Neural cell (in vitro differentiated cells): ENCODE results near the gene FAN1. TPM values are rescaled to one million over a fixed set of nuclear protein-coding genes. Genes with fewer than 3 reads are reported as not detected.

Source experiments
- H2AFZ ChIP-seq: fragments of 200-600, 300-800 bp; sonication (generic), shearing (Covaris generic); 2 replicates; pipeline ENCODE4 v1.6.0; 2014; ENCODE audit warnings: low read depth, mild to moderate bottlenecking, antibody characterized with exemption, low read length, moderate library complexity
- H3F3A ChIP-seq: fragments of 200-600 bp; shearing (Covaris generic); 2 replicates; pipeline ENCODE4 v1.6.1; 2016; ENCODE audit warnings: mild to moderate bottlenecking, moderate library complexity, mixed read lengths, antibody characterized with exemption, low read length; ENCODE audit not compliant: insufficient read depth, poor library complexity, severe bottlenecking
- H3K27ac ChIP-seq: fragments of 200-600, 300-800 bp; sonication (generic), shearing (Covaris generic); 2 replicates; pipeline ENCODE4 v1.5.1; 2014; ENCODE audit warnings: mild to moderate bottlenecking, low read length, moderate library complexity
- H3K27me3 ChIP-seq: fragments of 300-800, 200-600 bp; sonication (generic), shearing (Covaris generic); 2 replicates; pipeline ENCODE4 v1.6.0; 2014; ENCODE audit warnings: mild to moderate bottlenecking, low read depth, low read length, moderate library complexity; ENCODE audit not compliant: insufficient read depth
- H3K36me3 ChIP-seq: fragments of 300-800, 200-600 bp; sonication (generic), shearing (Covaris generic); 2 replicates; pipeline ENCODE4 v1.5.1; 2014; ENCODE audit warnings: mild to moderate bottlenecking, antibody characterized with exemption, low read length, moderate library complexity; ENCODE audit not compliant: insufficient read depth
- H3K4me2 ChIP-seq: fragments of 300-800, 200-600 bp; sonication (generic), shearing (Covaris generic); 2 replicates; pipeline ENCODE4 v1.6.0; 2014; ENCODE audit warnings: mild to moderate bottlenecking, low read length
- H3K4me3 ChIP-seq: fragments of 300-800, 200-600 bp; sonication (generic), shearing (Covaris generic); 2 replicates; pipeline ENCODE4 v1.5.1; 2014; ENCODE audit warnings: mild to moderate bottlenecking, low read length, moderate library complexity
- H3K79me2 ChIP-seq: fragments of 200-600 bp; shearing (Covaris generic); replicated peaks from 2 replicates; pipeline ENCODE4 v1.6.0; 2014; ENCODE audit warnings: mild to moderate bottlenecking, low read length, moderate library complexity; ENCODE audit not compliant: insufficient read depth
- H3K9ac ChIP-seq: fragments of 300-800, 200-600 bp; sonication (generic), shearing (Covaris generic); 2 replicates; pipeline ENCODE4 v1.6.1; 2016; ENCODE audit warnings: mild to moderate bottlenecking, low read length, mixed read lengths
- H3K9me2 ChIP-seq: fragments of 200-600 bp; shearing (Covaris generic); 2 replicates; pipeline ENCODE4 v1.6.1; 2016; ENCODE audit warnings: mild to moderate bottlenecking, low read length, mixed read lengths; ENCODE audit not compliant: insufficient read depth
- H3K9me3 ChIP-seq: fragments of 200-600, 300-800 bp; sonication (generic), shearing (Covaris generic); 2 replicates; pipeline ENCODE4 v1.6.1; 2016; ENCODE audit warnings: mild to moderate bottlenecking, mixed run types, low read length, moderate library complexity, mixed read lengths
- H4K20me1 ChIP-seq: fragments of 200-600 bp; shearing (Covaris generic); 2 replicates; pipeline ENCODE4 v1.6.1; 2016; ENCODE audit warnings: mild to moderate bottlenecking, mixed run types; ENCODE audit not compliant: insufficient read depth
- EP300 ChIP-seq: fragments of 450-650 bp; conservative IDR thresholded peaks from 2 replicates; pipeline ENCODE4 v1.6.1; 2014; ENCODE audit warnings: antibody characterized with exemption, mild to moderate bottlenecking, moderate library complexity; ENCODE audit not compliant: poor library complexity, severe bottlenecking
- EZH2 ChIP-seq: fragments of 200-600, 300-800 bp; shearing (Covaris generic), sonication (generic); IDR thresholded peaks from 2 replicates; pipeline ENCODE4 v1.6.1; 2014; ENCODE audit warnings: antibody characterized with exemption, low read length, borderline replicate concordance, mild to moderate bottlenecking; ENCODE audit not compliant: insufficient read depth, poor library complexity, severe bottlenecking
- MXI1 ChIP-seq: fragments of 450-650 bp; conservative IDR thresholded peaks from 2 replicates; pipeline ENCODE4 v1.6.1; 2014; ENCODE audit warnings: antibody characterized with exemption, mild to moderate bottlenecking; ENCODE audit not compliant: poor library complexity, severe bottlenecking
- POLR2AphosphoS5 ChIP-seq: IDR thresholded peaks from 2 replicates; pipeline ENCODE4 v1.6.1; 2012
- RAD21 ChIP-seq: fragments of 450-650 bp; conservative IDR thresholded peaks from 2 replicates; pipeline ENCODE4 v1.6.1; 2014; ENCODE audit warnings: antibody characterized with exemption, mild to moderate bottlenecking, moderate library complexity
- SMC3 ChIP-seq: fragments of 450-650 bp; conservative IDR thresholded peaks from 2 replicates; pipeline ENCODE4 v1.6.1; 2014; ENCODE audit warnings: antibody characterized with exemption, mild to moderate bottlenecking, moderate library complexity; ENCODE audit not compliant: poor library complexity
- TAF1 ChIP-seq: IDR thresholded peaks from 2 replicates; pipeline ENCODE4 v1.6.1; 2012; ENCODE audit warnings: low read depth
- polyA plus RNA-seq: library from polyadenylated mRNA; depleted of rRNA; stranded (reverse); fragments of >200 nt; gene quantifications from 2 replicates; pipeline ENCODE4 v1.2.3, GENCODE V29; 2014
- TF ChIP-seq, protein P1 (sequence below): IDR thresholded peaks from 2 replicates; pipeline ENCODE4 v1.6.1; 2012; ENCODE audit warnings: borderline replicate concordance
- TF ChIP-seq, protein P2 (sequence below): fragments of 450-650 bp; IDR thresholded peaks from 2 replicates; pipeline ENCODE4 v1.5.1; 2014; ENCODE audit warnings: antibody characterized with exemption, mild to moderate bottlenecking, moderate library complexity; ENCODE audit not compliant: poor library complexity, severe bottlenecking

The FAN1 gene
- polyA plus RNA-seq, 1 donor from 2014 or later, result 38.5 TPM

DNA sequence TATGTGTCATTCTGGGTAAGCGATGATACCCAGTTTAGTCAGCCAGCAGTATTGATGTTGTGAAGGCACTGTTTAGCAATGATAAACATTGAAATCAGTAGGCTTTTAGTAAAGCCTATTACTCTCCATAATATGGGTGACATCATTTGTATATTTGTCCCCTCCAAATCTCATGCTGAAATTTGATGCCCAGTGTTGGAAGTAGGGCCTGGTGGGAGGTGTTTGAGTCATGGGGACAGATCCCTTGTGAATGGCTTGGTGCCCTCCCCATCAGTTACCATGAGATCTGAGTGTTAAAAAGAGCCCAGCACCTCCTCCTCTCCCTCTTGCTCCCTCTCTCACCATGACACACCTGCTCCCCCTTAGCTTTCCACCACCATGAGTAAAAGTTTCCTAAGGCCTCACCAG is 31.4 kb upstream of the FAN1 start:
- no peaks in the 10 kb centered on the region for H3K9me2 ChIP-seq
- no peaks in the 10 kb centered on the region for H3K36me3 ChIP-seq
- H3K4me3 ChIP-seq, result no peak overlapping the region
- H3K27ac ChIP-seq, result no peak overlapping the region
- TF ChIP-seq, protein P1, sequence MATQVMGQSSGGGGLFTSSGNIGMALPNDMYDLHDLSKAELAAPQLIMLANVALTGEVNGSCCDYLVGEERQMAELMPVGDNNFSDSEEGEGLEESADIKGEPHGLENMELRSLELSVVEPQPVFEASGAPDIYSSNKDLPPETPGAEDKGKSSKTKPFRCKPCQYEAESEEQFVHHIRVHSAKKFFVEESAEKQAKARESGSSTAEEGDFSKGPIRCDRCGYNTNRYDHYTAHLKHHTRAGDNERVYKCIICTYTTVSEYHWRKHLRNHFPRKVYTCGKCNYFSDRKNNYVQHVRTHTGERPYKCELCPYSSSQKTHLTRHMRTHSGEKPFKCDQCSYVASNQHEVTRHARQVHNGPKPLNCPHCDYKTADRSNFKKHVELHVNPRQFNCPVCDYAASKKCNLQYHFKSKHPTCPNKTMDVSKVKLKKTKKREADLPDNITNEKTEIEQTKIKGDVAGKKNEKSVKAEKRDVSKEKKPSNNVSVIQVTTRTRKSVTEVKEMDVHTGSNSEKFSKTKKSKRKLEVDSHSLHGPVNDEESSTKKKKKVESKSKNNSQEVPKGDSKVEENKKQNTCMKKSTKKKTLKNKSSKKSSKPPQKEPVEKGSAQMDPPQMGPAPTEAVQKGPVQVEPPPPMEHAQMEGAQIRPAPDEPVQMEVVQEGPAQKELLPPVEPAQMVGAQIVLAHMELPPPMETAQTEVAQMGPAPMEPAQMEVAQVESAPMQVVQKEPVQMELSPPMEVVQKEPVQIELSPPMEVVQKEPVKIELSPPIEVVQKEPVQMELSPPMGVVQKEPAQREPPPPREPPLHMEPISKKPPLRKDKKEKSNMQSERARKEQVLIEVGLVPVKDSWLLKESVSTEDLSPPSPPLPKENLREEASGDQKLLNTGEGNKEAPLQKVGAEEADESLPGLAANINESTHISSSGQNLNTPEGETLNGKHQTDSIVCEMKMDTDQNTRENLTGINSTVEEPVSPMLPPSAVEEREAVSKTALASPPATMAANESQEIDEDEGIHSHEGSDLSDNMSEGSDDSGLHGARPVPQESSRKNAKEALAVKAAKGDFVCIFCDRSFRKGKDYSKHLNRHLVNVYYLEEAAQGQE, result no peak
- TF ChIP-seq RAD21 (no peak), POLR2AphosphoS5 (no peak)
- H3K4me2 ChIP-seq, result no peak overlapping the region
- H3K9me3 ChIP-seq, result no peaks in the 10 kb centered on the region
- H2AFZ ChIP-seq, result no peak overlapping the region
- no peaks in the 10 kb centered on the region for H3F3A ChIP-seq
- no peaks in the 10 kb centered on the region for H3K27me3 ChIP-seq
- H3K9ac ChIP-seq, result no peak overlapping the region
- no peaks in the 10 kb centered on the region for H3K79me2 ChIP-seq
- no peaks in the 10 kb centered on the region for H4K20me1 ChIP-seq

DNA sequence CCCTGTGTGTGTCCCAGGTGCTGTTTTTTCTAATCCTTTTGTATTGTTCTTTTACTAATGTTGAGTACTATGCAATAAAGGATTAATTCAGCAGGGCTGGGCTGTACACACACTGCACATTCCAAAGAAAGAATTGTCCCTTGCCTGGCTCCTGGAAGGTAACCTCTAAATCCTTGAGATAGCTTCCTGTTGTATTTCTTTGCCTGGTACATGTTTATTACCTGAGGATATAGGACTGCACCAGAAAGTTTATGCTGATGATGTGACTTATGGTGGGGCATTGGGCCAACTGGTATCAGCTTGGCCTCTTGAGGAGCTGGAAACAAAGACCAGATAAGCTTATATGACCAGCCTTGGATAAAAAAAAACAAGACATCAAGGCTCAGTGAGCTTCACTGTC is 26.6 kb upstream of the FAN1 start:
- Histone ChIP-seq H3K27ac (no peak overlapping the region), H3K9ac (no peak overlapping the region), H3K9me3 (no peaks in the 10 kb centered on the region), H3F3A (no peaks in the 10 kb centered on the region), H3K79me2 (no peaks in the 10 kb centered on the region), H3K36me3 (no peaks in the 10 kb centered on the region), H3K27me3 (no peaks in the 10 kb centered on the region), H3K4me3 (no peak overlapping the region), H4K20me1 (no peaks in the 10 kb centered on the region), H3K9me2 (no peaks in the 10 kb centered on the region), H2AFZ (no peak overlapping the region), H3K4me2 (no peak overlapping the region)
- TF ChIP-seq TAF1, result no peak
- TF ChIP-seq, protein P1, result no peak
- no peak for TF ChIP-seq POLR2AphosphoS5
- no peak for TF ChIP-seq SMC3
- TF ChIP-seq, protein P2, sequence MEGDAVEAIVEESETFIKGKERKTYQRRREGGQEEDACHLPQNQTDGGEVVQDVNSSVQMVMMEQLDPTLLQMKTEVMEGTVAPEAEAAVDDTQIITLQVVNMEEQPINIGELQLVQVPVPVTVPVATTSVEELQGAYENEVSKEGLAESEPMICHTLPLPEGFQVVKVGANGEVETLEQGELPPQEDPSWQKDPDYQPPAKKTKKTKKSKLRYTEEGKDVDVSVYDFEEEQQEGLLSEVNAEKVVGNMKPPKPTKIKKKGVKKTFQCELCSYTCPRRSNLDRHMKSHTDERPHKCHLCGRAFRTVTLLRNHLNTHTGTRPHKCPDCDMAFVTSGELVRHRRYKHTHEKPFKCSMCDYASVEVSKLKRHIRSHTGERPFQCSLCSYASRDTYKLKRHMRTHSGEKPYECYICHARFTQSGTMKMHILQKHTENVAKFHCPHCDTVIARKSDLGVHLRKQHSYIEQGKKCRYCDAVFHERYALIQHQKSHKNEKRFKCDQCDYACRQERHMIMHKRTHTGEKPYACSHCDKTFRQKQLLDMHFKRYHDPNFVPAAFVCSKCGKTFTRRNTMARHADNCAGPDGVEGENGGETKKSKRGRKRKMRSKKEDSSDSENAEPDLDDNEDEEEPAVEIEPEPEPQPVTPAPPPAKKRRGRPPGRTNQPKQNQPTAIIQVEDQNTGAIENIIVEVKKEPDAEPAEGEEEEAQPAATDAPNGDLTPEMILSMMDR, result no peak
- TF ChIP-seq RAD21, result no peak
- TF ChIP-seq MXI1, result no peak
- TF ChIP-seq EZH2, result no peak
- TF ChIP-seq EP300, result no peak
